NCI-H1048 (cell line): ENCODE data around the gene ST6GALNAC6.

Experiments used
- DNase-seq: peaks from one replicate; lab custom pipeline; 2025; lab: John Stamatoyannopoulos, UW

Gene ST6GALNAC6

DNA sequence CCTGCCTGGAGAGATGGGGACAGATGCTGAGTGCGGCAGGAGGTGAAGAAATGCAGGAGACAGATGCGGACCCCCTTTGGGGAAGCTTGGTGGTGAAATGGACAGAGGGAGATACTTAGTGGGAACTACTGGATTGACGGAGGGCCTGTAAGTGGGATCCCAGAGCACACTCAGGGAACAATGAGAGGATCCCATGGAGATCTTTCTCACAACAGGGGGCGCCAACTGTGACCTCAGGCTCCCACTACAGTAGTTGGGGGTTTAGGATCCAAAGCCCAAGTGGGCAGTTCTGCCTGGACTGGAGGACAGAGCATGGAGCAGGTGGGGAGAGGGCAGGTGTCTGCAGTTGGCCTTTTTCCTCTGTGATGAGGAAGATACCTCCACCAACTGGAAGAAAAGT is 34.8 kb upstream of the ST6GALNAC6 start:
- no peak for DNase-seq

DNA sequence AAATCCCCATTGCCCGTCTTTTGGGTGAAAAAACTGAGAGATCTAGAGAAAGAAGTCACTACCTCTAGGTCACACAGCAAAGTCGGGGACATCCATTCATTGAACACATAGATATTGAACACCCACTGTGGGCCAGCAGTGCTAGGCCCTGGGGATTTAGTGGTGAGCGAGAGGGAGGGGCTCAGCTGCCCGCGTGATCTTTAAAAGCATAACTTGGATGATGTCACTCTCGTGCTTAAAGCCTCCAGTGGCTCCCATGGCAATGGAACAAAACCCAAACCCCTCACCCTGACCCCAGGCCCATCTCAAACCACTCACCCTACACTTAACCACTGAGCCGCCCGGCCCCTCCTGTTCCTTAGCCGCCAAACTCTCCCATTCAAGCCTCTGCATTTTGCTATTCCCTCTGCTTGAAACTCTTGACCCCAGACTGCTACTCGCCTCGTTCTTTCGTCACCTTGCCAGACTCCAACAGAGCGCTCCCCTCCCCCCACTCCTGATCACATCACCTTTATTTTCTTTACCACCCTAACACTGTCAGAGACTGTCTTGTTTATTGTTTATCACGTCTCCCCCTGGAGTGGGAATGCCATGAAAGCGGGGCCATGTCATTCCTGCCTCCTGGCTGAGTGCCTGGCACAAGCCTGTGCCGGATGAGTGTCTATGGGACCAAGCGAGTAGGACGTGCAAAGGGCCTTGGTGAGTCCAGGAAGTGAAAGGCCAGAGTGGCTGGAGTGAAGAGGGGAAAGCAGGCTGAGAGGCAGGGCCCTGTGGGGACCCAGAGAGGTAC is 31.9 kb upstream of the ST6GALNAC6 start:
- no peak for DNase-seq

GRCh38 chr9:127930231-127931091 is 31.1 kb upstream of the ST6GALNAC6 start, which contains the start of gene PIP5KL1:
PIP5KL1 (minus strand) TSS chr9:127930777; CDS start chr9:127930752, 25 bp downstream.
- DNase-seq: peak; percentile 59

GRCh38 chr9:127929625-127929979 is 30.2 kb upstream of the ST6GALNAC6 start:
- no peak for DNase-seq

GRCh38 chr9:127928676-127929624 is 29.5 kb upstream of the ST6GALNAC6 start:
- DNase-seq: no peak

- DNase-seq: no peak
Measured at GRCh38 chr9:127927988-127928675, 28.7 kb upstream of the ST6GALNAC6 start.

DNA sequence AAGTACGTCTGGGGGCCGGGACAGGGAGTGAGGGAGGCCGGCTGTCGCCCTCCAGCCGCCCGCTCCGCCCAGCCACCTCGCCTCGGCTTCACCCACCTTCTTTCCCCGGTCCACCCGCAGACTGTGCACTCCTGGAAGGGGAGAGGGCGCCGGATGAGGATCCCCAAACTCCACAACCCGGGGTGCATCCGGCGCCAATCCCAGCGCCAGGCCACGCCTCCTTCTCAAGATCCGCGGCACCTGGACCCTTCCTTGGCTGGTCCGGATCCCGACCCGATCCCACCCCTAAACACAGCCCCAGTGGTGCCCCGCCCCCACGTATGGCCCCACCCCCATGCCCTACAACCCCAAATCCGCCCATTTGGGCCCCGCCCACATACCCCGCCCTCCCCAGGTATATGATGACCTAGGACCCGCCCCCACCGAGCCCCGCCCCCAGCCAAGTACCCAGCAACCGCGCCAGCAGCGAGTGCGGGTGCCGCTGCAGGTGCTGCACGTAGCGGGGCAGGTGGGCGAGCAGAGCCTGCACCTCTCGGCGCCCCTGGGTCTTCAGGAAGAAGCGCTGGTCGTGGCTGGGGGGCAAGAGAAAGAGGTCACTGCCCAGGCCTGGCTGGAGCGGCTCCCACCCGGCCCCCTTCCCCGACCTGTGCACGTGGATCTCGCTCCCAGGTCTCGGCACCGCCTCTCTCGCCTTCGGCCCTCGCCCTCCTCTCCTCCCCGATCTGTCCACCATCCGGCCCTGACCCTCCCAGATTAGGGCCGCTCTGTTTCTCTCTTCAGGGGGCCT is 28.0 kb upstream of the ST6GALNAC6 start:
- DNase-seq: peak; percentile 64

- DNase-seq: no peak
Measured at GRCh38 chr9:127926906-127927200, 27.4 kb upstream of the ST6GALNAC6 start.

DNA sequence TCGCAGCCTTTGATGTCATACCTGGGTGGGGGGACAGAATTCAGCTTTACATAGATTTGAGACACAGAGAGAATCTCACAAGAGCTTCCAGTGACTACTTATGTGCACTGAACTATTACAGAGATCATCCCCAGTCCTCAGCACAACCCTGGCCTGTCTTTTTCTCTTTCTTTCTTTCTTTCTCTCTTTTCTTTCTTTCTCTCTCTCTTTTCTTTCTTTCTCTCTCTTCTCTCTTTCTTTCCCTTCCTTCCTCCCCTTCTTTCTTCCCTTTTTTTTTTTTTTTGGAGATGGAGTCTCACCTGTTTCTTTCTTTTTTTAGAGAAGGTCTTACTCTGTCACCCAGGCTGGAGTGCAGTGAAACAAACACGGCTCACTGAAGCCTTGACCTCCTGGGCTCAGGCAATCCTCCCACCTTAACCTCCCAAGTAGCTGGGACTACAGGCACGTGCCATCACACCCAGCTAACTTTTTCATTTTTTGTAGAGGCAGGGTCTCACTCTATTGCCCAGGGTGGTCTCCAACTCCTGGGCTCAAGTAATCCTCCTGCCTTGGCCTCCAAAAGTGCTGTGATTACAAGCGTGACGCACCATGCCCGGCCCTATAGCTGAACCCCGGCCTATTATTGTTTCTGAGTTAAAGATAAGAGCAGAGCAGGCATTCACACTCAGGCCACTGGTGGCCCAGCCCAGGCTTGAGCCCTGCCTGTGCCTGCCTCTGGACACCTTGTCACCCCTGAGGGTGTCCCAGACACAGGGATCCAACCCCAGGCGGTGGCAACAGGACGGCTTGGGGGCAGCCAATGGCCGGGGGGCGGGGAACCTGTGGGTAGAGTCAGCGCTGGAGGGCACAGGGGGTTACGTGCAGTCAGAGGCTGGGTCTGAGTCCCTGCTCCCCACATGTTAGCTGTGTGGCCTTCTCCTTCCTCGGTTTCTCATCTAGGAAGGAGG is 26.8 kb upstream of the ST6GALNAC6 start:
- DNase-seq: no peak

- no peak for DNase-seq
Measured at GRCh38 chr9:127924736-127925444, 25.5 kb upstream of the ST6GALNAC6 start.

GRCh38 chr9:127923771-127924170 is 24.4 kb upstream of the ST6GALNAC6 start:
- no peak for DNase-seq

GRCh38 chr9:127923046-127923445 is 23.6 kb upstream of the ST6GALNAC6 start:
- DNase-seq: no peak

- no peak for DNase-seq
Measured at GRCh38 chr9:127921557-127922120, 22.2 kb upstream of the ST6GALNAC6 start.

DNA sequence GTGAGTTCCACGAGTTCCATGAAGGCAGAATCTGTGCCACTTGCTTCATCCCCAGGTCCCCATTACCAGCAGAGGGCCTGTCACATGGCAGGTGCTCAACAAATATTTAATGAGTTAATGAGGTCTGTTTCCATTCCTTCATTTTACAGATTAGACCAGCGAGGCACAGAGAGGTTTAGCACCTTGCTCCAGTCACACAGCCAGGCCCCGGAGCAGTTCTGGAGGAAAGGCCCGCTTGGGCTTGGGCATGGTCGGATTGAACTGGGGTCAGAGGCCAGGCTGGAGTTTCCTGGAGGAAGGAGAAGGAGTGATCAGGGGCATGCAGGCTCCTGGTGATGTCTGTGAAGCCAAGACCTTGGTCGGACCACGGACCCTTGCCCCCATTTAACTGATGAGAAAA is 21.4 kb upstream of the ST6GALNAC6 start:
- no peak for DNase-seq

GRCh38 chr9:127919253-127919815 is 19.9 kb upstream of the ST6GALNAC6 start:
- no peak for DNase-seq

- DNase-seq: no peak
Measured at GRCh38 chr9:127918183-127919107, 19.0 kb upstream of the ST6GALNAC6 start.

DNA sequence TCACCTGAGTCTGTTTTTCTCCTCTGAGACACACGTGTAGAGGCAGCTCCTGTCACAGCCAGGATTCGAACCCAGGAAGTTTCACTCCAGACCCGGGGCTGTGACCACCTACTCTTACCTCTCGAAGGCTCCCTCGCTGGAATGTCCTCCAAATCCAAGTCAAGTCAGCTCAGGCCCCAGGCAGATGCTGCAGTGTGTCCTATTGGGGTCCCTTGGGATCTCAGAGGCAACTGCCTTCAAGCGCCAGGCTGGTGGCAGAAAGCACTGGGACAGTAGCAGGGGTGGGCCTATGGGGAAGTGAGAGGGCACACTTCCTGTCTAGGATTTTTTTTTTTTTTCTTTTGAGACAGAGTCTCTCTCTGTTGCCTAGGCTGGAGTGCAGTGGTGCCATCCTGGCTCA is 18.2 kb upstream of the ST6GALNAC6 start:
- no peak for DNase-seq
